ENCODE data around the gene HSPA12B.
A peak's percentile ranks its signal among the peaks of the same experiment; 100 is the strongest.

HSPA12B gene

DNA sequence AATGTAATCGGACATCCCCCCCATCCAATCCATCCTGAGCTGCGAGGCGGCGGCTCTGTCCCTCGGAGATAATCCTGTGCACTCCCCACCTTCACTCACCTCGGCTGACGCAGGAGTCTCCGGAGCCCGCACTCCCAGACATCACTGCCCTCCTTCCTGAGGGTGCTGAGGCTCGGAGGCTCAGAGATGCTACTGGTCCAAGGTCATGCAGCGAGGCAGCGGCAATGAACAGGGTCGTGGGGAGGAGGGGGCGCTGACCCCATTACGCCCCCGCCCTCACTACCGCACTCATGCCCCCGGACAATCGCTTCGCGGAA is 34.6 kb downstream of the HSPA12B start:
- no peak for DNase-seq (ENCODE audit: low read depth)

DNA sequence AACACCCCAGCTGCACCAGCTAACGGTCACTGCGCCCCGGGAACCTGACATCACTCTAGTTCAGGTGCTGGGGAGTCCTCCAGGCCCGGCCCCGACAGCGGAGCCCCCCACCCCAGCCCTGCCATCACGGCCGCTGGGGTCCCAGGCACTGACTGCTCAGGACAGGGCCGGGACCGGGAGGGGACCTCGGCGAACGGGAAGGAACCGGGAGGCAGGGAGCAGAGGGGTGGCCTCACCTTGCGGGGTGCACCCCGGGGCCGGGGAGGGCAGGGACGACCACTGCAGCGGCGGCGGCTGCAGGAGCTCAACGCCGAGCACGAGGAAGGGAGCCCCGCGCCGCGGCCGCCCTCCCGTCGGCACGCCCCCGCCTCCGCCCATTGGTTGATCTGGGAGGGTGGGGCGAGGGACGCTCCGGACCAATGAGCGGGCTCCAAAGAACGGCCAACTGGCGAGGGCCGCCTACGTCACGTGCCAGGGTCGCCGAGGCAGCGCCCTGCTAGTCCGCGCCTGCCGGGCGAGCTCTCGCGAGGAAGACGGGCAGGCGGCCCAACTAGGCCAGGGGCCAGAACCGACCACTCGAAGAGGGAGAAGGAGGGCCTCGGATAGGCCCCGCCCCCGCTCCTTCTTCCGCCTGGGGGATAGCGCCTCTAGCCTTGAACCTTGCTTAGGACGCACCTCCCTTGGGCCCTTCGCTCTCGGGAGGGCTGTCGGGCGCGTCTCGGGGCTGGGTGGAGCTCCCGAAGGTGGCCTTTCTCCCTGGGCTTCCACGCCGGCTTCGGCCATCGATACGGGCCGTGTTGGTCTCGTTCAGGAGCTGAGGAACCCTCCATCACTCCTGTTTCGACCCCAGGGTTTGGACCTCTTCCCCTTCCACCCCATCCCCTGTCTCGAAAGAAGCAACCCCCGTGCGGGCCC is 35.2 kb downstream of the HSPA12B start, which contains the start of gene ADISSP:
Gene ADISSP (minus strand): TSS at position 327 of the 915 bp plus-strand sequence. CDS start 7,653 bp downstream, outside the sequence.
- peak; percentile 93 for DNase-seq (ENCODE audit: low read depth)

- DNase-seq (ENCODE audit: low read depth) = peak; percentile 72
Observed at GRCh38 chr20:3768342-3769130, 36.1 kb downstream of the HSPA12B start.

- no peak for DNase-seq (ENCODE audit: low read depth)
Observed at GRCh38 chr20:3771552-3772058, 39.1 kb downstream of the HSPA12B start.

- DNase-seq (ENCODE audit: low read depth) = no peak
Observed at GRCh38 chr20:3775457-3776108, 43.1 kb downstream of the HSPA12B start.

DNA sequence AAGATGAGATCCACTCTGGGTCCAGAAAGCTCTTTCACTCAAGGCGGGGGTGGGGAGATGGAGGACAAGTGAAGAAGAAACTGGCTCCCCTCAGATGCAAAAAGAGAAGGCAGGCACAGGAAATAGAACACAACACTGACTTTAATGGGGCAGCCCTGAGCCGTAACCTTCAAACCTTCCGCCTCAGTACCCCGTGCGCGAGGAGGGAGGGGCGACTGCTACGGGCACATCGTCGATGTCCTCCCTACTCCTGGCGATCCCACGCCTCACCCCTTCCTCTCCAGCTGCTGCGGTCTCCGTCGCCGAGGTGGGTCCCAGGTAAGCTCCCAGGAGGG is 44.9 kb downstream of the HSPA12B start:
- DNase-seq (ENCODE audit: low read depth) = no peak

DNA sequence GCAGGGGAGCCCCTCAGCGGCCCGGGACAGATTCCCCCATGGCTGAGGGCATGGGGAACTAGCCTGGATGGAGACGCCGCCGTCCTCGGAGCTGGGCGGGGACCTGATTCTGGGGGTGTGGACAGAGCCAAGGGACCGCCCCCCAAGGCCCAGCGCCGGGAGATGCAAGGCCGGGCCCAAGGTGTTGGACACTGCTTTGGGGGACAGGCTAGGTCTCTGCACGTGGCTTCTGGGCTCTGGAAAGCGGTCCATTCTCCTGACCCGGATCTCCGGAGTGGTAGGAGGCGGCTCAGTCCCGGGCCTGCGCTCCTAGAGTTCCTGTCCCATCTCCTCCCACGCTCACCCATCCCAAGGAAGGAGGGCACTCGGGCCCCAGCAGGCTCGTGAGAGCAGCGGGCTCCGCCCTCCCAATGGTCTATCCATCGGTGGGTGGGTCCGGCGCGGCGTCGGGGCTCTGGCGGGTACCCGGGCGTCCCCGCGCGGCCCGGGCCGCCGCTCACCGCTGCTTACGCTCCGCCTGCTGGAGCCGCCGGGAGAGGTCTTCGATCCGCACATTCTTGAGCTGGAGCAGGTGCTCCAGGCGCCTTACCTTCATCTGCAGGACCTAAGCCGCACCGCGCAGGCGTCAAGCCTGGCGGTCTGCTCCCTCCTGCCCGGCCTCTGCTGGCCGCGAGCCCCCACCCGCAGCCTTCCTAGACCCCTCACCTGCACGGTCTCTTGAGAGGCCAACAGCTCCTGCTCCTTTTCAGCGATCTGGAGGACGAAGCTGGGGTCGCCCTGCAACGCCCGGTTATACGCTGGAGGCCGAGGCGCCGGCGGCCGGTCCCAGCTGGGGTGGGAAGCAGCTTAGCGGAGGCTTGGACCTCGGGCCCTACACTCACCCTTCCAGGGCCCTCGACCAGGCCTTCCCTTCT is 45.5 kb downstream of the HSPA12B start:
- no peak for DNase-seq (ENCODE audit: low read depth)

GRCh38 chr20:3778976-3779375 is 46.5 kb downstream of the HSPA12B start:
- no peak for DNase-seq (ENCODE audit: low read depth)

- DNase-seq (ENCODE audit: low read depth) = no peak
Observed at GRCh38 chr20:3781153-3781910, 48.8 kb downstream of the HSPA12B start, which contains the start of gene SPEF1. SPEF1 (minus strand) TSS chr20:3781448; CDS start chr20:3781287, 161 bp downstream.

- no peak for DNase-seq (ENCODE audit: low read depth)
Observed at GRCh38 chr20:3782597-3782996, 50.1 kb downstream of the HSPA12B start.

- DNase-seq (ENCODE audit: low read depth) = no peak
Observed at GRCh38 chr20:3783068-3783489, 50.6 kb downstream of the HSPA12B start.

- no peak for DNase-seq (ENCODE audit: low read depth)
Observed at GRCh38 chr20:3783511-3784195, 51.2 kb downstream of the HSPA12B start.

DNA sequence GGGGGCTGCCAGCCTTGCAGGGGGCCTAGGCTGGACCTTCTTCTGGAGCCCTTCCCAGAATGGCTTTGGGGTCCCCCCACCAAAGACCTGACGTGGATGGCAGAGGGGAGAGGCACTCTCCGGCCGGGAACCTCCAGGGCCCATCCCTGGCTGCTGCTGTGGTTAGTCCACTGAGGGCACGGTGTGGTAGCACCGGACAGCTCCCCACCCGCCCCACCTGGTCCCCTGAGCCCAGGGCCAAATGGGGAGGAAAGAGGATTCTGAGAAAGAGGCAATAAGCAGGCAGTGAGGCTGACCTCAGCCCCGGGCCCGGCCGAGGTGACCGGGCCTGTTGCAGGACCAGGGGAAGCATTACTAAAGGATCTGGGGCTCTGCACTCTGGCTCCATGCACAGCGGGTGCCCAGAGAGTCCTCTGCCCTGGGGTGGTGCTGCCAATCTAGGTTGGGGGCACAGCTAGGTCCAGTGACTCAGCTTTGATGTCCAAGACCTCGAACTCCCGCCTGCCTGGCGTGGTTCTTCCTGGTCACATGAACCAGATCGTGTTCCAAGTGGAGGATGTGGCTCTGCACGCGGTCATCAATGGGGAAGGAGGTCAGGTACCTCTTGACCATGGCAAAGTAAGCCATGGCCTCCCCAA is 51.9 kb downstream of the HSPA12B start:
- DNase-seq (ENCODE audit: low read depth) = no peak

- DNase-seq (ENCODE audit: low read depth) = no peak
Observed at GRCh38 chr20:3784863-3785239, 52.4 kb downstream of the HSPA12B start.

DNA sequence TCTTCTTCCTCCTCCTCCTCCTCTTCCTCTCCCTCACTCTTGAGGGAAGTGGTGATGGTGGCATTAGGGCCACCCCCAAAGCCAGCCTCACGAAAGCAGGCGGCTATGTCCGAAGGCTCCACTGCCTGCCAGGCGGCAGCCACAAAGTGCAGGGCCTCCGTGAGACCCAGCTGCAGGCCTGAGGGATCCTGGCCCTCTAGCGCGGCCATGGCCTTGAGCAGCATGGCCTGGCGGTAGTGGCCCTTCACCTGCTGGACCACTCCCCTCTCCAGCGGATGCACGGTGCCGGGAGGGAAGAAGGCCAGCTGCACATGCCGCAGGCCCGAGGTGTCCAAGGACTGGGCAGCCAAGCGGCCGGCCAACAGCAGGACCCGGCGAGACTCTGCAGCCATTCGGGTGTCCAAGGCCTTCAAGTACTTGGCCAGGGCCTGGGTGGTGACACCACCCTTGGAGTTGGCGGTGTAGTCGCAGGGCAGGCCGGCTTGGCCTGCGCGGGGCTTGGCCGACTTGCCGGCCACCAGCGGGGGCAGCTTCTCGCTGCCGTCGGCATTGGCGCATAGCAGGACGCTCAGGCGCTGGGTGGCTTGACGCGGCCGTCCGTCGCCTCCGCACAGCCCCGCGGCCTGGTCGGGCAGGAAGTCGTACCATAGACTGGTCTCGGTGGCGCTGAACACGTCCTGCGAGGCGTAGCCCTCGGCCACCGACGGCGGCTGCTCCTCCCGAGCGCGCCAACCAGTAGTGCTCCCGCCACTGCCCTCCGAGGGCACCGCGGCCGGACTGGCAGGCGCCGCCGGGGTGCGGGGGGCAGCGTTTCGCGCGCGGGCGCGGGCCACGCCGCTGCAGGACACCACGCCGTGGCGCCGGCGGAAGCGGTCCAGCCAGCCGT is 53.0 kb downstream of the HSPA12B start:
- DNase-seq (ENCODE audit: low read depth) = no peak

DNA sequence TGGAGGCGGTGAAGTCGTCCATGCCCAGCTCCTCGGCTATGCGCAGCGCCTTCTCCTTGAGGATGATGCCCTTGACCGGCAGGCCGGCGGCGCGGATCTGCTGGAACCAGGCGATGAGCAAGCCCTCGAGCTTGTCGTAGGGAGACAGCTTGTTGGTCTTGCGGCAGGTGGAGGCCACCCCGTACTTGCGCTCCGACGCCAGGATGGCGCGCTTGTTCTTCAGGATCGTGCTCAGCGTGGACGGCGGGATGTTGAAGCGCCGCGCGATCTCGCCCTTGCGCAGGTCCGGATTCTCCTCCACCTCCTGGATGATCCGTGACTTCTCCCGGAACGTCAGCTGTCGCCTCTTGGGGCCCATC is 53.6 kb downstream of the HSPA12B start:
- DNase-seq (ENCODE audit: low read depth) = no peak

GRCh38 chr20:3786665-3787323 is 54.3 kb downstream of the HSPA12B start, which contains the start of gene CENPB:
CENPB (minus strand) TSS chr20:3786740; CDS start chr20:3786483, 257 bp downstream.
- DNase-seq (ENCODE audit: low read depth) = peak; percentile 75
